HEK293T (cell line): ENCODE data around the gene GRIK4.
A peak's percentile ranks its signal among the peaks of the same experiment; 100 is the strongest.

Experiments used
- CTCF ChIA-PET: fragments of 350-600 bp; formaldehyde crosslinking; extraction: SDS; loops from one replicate; lab custom pipeline; 2021; ENCODE audit warnings: antibody characterized with exemption, inconsistent platforms; lab: Yijun Ruan, JAX
- POLR2A ChIA-PET: fragments of 350-600 bp; formaldehyde crosslinking; extraction: SDS; loops from one replicate; lab custom pipeline; 2020; ENCODE audit warnings: antibody characterized with exemption, inconsistent platforms; lab: Yijun Ruan, JAX
- DNase-seq: peaks from one replicate; pipeline ENCODE4 v3.0.0; 2012; ENCODE audit warnings: mixed read lengths; ENCODE audit errors: extremely low spot score
- ARNT ChIP-seq: fragments of 450-650 bp; IDR thresholded peaks from 2 replicates; pipeline ENCODE4 v1.6.1; 2017; ENCODE audit warnings: mild to moderate bottlenecking
- BHLHE40 ChIP-seq: fragments of 450-650 bp; IDR thresholded peaks from 2 replicates; pipeline ENCODE4 v1.6.1; 2016; ENCODE audit warnings: mild to moderate bottlenecking, moderate library complexity, borderline replicate concordance
- CTBP1 ChIP-seq: fragments of 450-650 bp; IDR thresholded peaks from 2 replicates; pipeline ENCODE4 v1.6.1; 2016; ENCODE audit warnings: borderline replicate concordance
- ELF4 ChIP-seq: fragments of 450-650 bp; IDR thresholded peaks from 2 replicates; pipeline ENCODE4 v1.6.1; 2017; ENCODE audit warnings: antibody characterized with exemption
- FOXA1 ChIP-seq: fragments of 450-650 bp; IDR thresholded peaks from 2 replicates; pipeline ENCODE4 v1.6.1; 2016; ENCODE audit warnings: mild to moderate bottlenecking
- FOXK2 ChIP-seq: fragments of 450-650 bp; IDR thresholded peaks from 2 replicates; pipeline ENCODE4 v1.6.1; 2016; ENCODE audit warnings: mild to moderate bottlenecking
- FOXM1 ChIP-seq: fragments of 450-650 bp; IDR thresholded peaks from 2 replicates; pipeline ENCODE4 v1.6.1; 2017; ENCODE audit warnings: mild to moderate bottlenecking, borderline replicate concordance
- HDGF ChIP-seq: fragments of 450-650 bp; IDR thresholded peaks from 2 replicates; pipeline ENCODE4 v1.6.1; 2017; ENCODE audit warnings: antibody characterized with exemption, borderline replicate concordance
- L3MBTL2 ChIP-seq: fragments of 450-650 bp; conservative IDR thresholded peaks from 2 replicates; pipeline ENCODE4 v1.6.1; 2016; ENCODE audit warnings: mild to moderate bottlenecking
- LEF1 ChIP-seq: fragments of 450-650 bp; IDR thresholded peaks from 2 replicates; pipeline ENCODE4 v1.6.1; 2017; ENCODE audit warnings: mild to moderate bottlenecking, borderline replicate concordance
- NFRKB ChIP-seq: fragments of 450-650 bp; IDR thresholded peaks from 2 replicates; pipeline ENCODE4 v1.6.1; 2016; ENCODE audit warnings: mild to moderate bottlenecking, moderate library complexity
- SP1 ChIP-seq: fragments of 450-650 bp; IDR thresholded peaks from 2 replicates; pipeline ENCODE4 v1.6.1; 2017
- SUZ12 ChIP-seq: fragments of 450-650 bp; IDR thresholded peaks from 2 replicates; pipeline ENCODE4 v1.6.1; 2016; ENCODE audit warnings: mild to moderate bottlenecking
- TARDBP ChIP-seq: fragments of 450-650 bp; IDR thresholded peaks from 2 replicates; pipeline ENCODE4 v1.6.1; 2016
- ZNF384 ChIP-seq: fragments of 450-650 bp; IDR thresholded peaks from 2 replicates; pipeline ENCODE4 v1.6.1; 2016
- TF ChIP-seq, protein P1 (sequence below): fragments of 450-650 bp; IDR thresholded peaks from 2 replicates; pipeline ENCODE4 v1.6.1; 2016

Gene GRIK4

DNA sequence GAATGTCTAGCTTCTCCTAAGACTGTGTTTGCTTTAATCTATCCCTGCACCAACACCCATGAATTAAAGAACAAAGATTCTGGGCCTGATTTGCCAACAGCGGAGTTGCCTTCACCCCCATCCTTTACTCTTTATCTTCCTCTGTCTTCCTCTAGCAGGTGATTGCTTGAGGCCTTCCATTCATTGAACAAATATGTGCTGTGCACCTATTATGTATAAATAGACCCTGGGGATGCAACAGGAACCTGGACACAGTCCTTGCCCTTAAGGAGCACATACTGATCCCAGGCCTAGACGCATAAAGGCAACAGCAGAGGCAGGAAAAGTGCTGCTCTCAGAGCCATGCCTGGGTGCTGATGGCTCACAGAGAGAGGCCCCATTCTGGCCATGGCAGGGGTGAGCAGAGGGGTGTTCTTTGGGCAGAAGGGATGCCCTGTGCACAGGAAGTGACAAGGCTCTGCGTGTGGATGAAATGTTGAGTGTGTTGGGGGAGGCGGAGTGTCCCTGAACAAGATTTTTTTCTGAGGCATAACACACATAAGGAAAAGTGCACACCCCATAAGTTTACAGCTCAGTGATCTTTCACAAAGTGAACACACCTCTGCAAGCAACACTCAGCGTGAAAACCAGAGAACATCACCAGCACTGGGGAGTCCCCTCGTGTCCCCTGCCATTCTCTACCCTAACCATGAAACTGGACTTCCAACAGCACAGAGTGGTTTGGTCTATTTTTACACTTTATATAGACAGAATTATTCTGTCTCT, 145.9 kb downstream of the GRIK4 start:
- ChIA-PET POLR2A (no interaction called here), CTCF (interaction anchor here (0.8 to 1.6 kb wide), 2 partner anchors 19 to 28 kb away, joined by 3 to 6 read pairs; no protein-coding TSS in a partner anchor)
- no peak for DNase-seq
- TF ChIP-seq ARNT, result no peak
- no peak for TF ChIP-seq ZNF384
- no peak for TF ChIP-seq SUZ12
- no peak for TF ChIP-seq SP1
- no peak for TF ChIP-seq FOXM1
- TF ChIP-seq BHLHE40, result no peak
- TF ChIP-seq TARDBP, result no peak
- TF ChIP-seq FOXK2, result no peak
- no peak for TF ChIP-seq HDGF
- TF ChIP-seq FOXA1, result no peak
- no peak for TF ChIP-seq CTBP1
- no peak for TF ChIP-seq ELF4
- TF ChIP-seq, protein P1, sequence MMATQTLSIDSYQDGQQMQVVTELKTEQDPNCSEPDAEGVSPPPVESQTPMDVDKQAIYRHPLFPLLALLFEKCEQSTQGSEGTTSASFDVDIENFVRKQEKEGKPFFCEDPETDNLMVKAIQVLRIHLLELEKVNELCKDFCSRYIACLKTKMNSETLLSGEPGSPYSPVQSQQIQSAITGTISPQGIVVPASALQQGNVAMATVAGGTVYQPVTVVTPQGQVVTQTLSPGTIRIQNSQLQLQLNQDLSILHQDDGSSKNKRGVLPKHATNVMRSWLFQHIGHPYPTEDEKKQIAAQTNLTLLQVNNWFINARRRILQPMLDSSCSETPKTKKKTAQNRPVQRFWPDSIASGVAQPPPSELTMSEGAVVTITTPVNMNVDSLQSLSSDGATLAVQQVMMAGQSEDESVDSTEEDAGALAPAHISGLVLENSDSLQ, result no peak
- TF ChIP-seq L3MBTL2, result no peak
- TF ChIP-seq LEF1, result no peak
- no peak for TF ChIP-seq NFRKB

DNA sequence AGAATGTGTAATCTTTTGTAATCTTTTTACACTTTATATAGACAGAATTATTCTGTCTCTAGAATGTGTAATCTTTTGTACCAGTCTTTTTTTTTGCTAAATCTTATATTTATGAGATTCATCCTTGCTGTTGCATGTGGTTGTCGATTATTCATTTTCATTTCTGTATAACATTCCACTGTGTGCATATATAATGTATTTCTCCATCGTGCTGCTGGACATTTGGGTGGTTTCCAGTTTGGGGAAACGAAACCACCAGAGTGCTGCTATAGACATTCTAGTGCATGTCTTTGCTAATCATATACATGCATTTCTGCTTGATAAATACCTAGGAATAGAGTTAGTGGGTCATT, 146.5 kb downstream of the GRIK4 start:
- CTCF ChIA-PET, result no interaction called here
- POLR2A ChIA-PET, result no interaction called here
- no peak for DNase-seq
- TF ChIP-seq, protein P1, result no peak
- TF ChIP-seq ARNT, result no peak
- no peak for TF ChIP-seq FOXM1

DNA sequence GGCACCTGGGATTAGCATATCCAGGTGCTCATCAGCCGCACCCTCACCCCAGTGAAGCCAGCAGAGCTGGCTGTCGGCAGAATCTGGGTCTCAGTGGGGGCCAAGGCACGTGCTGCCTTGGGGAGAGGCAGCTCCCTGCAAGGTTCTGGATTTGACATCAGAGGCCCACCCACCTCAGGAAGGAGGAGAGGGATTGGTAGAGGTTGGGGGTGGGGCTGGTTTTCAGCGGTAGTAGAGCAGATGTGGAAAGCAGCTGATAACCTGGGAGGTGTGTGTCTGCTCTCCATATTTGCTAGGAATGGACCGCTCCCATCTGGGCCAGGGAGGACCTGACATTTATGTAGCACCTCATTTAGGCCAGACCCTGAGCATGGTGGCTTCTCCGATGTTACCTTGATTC, 147.5 kb downstream of the GRIK4 start:
- POLR2A ChIA-PET, result no interaction called here
- CTCF ChIA-PET, result interaction anchor here (1.1 kb wide), 1 partner anchor 9 kb away, joined by 3 read pairs; no protein-coding TSS in a partner anchor

DNA sequence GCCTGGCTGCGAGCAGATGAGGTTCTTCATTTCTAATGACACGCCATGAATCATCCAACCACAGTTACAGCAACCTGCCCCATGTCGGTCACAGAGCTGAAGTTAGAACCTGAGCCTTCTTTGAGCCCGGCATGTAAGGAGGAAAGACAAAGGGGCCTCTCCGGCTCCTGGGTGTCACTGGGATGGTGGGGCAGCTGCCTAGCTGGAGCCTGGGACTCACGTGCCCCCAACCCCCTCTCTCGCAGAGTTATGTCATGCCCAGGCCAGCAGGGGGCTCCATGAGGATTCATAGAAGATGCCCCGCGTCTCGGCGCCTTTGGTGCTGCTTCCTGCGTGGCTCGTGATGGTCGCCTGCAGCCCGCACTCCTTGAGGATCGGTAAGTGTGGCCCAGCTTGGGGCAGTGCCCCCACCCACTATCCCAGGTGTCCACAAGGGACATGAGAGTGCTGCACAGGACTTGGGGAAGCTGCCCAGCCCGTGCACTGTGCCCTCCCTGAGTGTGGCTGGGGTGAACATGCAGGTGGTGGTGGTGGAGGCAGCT, 148.5 kb downstream of the GRIK4 start:
- no peak for TF ChIP-seq FOXK2
- TF ChIP-seq, protein P1, result peak; percentile 17; the same call in 1 of the 2 replicates
- no peak for TF ChIP-seq NFRKB
- TF ChIP-seq FOXM1, result no peak
- no peak for TF ChIP-seq ELF4
- peak; percentile 77 for DNase-seq
- POLR2A ChIA-PET, result no interaction called here
- CTCF ChIA-PET, result interaction anchor here (0.6 to 1.1 kb wide), 6 partner anchors 10 to 126 kb away, joined by 3 to 4 read pairs (median 3); no protein-coding TSS in a partner anchor

More for the DNA sequence above, 147.5 kb downstream of the GRIK4 start:
- no peak for DNase-seq
- no peak for TF ChIP-seq SP1
- no peak for TF ChIP-seq CTBP1
- TF ChIP-seq ARNT, result no peak
- TF ChIP-seq FOXM1, result no peak
- no peak for TF ChIP-seq ZNF384
- TF ChIP-seq L3MBTL2, result no peak
- no peak for TF ChIP-seq SUZ12
- TF ChIP-seq FOXK2, result no peak
- TF ChIP-seq, protein P1, result no peak
- no peak for TF ChIP-seq HDGF
- no peak for TF ChIP-seq TARDBP
- TF ChIP-seq BHLHE40, result no peak
- no peak for TF ChIP-seq LEF1
- no peak for TF ChIP-seq NFRKB
- TF ChIP-seq ELF4, result no peak
- no peak for TF ChIP-seq FOXA1

DNA sequence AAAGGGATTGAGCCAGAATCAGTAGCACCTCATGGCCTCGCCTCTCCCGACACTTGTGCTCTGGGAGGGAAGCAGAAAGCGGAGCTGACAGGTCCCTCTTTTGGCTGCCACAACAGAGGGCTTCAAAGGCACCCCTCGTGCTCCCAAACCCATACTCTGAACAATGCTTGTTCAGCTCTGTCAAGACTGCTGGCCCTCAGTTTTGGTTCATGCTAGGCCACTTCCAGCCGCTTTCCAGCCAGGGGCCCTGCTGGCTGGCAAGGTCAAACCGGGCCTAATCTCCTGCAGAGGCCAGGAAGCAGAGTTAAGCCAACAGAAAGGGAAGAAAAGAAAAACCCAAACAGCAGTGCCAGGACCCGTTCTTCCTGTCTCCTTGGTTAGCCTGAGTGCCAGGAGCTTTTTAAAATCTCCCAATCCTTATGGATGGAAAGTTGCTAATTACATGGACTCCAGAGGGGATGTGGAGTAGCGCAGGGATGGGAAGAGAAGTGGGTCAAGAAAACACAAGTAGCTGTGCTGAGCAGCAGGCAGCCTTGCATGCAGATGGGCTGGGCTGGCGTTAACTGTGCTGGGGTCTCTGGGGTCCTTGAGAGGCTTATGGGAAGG, 150.6 kb downstream of the GRIK4 start:
- no peak for DNase-seq
- CTCF ChIA-PET, result interaction anchor here (0.6 to 0.7 kb wide), 2 partner anchors 86 to 483 kb away, joined by 3 read pairs; no protein-coding TSS in a partner anchor
- POLR2A ChIA-PET, result no interaction called here
- TF ChIP-seq ARNT (no peak), SUZ12 (no peak), CTBP1 (no peak), ZNF384 (no peak), TARDBP (no peak), L3MBTL2 (no peak), FOXK2 (no peak), NFRKB (no peak), BHLHE40 (no peak), FOXM1 (no peak), SP1 (no peak), FOXA1 (no peak), LEF1 (no peak), HDGF (no peak), ELF4 (no peak)
- TF ChIP-seq, protein P1, result no peak
